DMS 273 (cell line): Measurements from ENCODE around the gene TMEM200B.
A peak's percentile ranks its signal among the peaks of the same experiment; 100 is the strongest.
"Not testable (repeated sequence)": the region's sequence is repeated elsewhere in the genome, so short reads cannot be mapped to it uniquely, and the experiment has no call there.

Experiments
- DNase-seq: peaks from one replicate; lab custom pipeline; 2025; ENCODE audit not compliant: unreplicated experiment; lab: John Stamatoyannopoulos, UW

TMEM200B gene

GRCh38 chr1:29123887-29124365 lies at the start of gene TMEM200B:
Gene TMEM200B (minus strand): TSS chr1:29123903. CDS start chr1:29121828, 2,075 bp downstream.
- DNase-seq, result peak; percentile 39

- peak; percentile 14 for DNase-seq
Measured at GRCh38 chr1:29172415-29172939, 48.8 kb upstream of the TMEM200B start.

- no peak for DNase-seq
Measured at GRCh38 chr1:29171521-29171920, 47.8 kb upstream of the TMEM200B start.

GRCh38 chr1:29171089-29171488 lies 47.4 kb upstream of the TMEM200B start:
- peak; percentile 94 for DNase-seq

GRCh38 chr1:29169976-29170375 lies 46.3 kb upstream of the TMEM200B start:
- no peak for DNase-seq

GRCh38 chr1:29167904-29168303 lies 44.2 kb upstream of the TMEM200B start:
- no peak for DNase-seq

GRCh38 chr1:29166291-29166878 lies 42.7 kb upstream of the TMEM200B start:
- DNase-seq, result no peak

GRCh38 chr1:29164588-29164987 lies 40.9 kb upstream of the TMEM200B start:
- DNase-seq, result no peak

- DNase-seq, result no peak
Measured at GRCh38 chr1:29162476-29163138, 38.9 kb upstream of the TMEM200B start.

GRCh38 chr1:29162025-29162424 lies 38.3 kb upstream of the TMEM200B start:
- DNase-seq, result no peak

- no peak for DNase-seq
Measured at GRCh38 chr1:29159773-29160172, 36.1 kb upstream of the TMEM200B start.

GRCh38 chr1:29157269-29157601 lies 33.5 kb upstream of the TMEM200B start:
- no peak for DNase-seq

- no peak for DNase-seq
Measured at GRCh38 chr1:29156543-29157268, 33.0 kb upstream of the TMEM200B start.

- DNase-seq, result no peak
Measured at GRCh38 chr1:29152046-29152805, 28.5 kb upstream of the TMEM200B start.

- not testable (repeated sequence) for DNase-seq
Measured at GRCh38 chr1:29150346-29150745, 26.6 kb upstream of the TMEM200B start.

GRCh38 chr1:29148656-29149491 lies 25.2 kb upstream of the TMEM200B start:
- no peak for DNase-seq

- no peak for DNase-seq
Measured at GRCh38 chr1:29145739-29146437, 22.2 kb upstream of the TMEM200B start.

GRCh38 chr1:29144178-29144577 lies 20.5 kb upstream of the TMEM200B start:
- DNase-seq, result no peak

GRCh38 chr1:29142714-29143113 lies 19.0 kb upstream of the TMEM200B start:
- no peak for DNase-seq
